Stimulated activated CD4-positive, alpha-beta T cell treated with anti-CD3 and anti-CD28 coated beads, Interleukin-2, amount 100 ng/mL, for 4 hours (primary cell): Measurements from ENCODE around the gene CLK3.
A peak's percentile ranks its signal among the peaks of the same experiment; 100 is the strongest.
"Not testable (repeated sequence)": the region's sequence is repeated elsewhere in the genome, so short reads cannot be mapped to it uniquely, and the experiment has no call there.

Source experiments
- DNase-seq: peaks from one replicate; pipeline ENCODE4 v3.0.0-alpha.2; 2020; ENCODE audit warnings: low read depth

The CLK3 gene

DNA sequence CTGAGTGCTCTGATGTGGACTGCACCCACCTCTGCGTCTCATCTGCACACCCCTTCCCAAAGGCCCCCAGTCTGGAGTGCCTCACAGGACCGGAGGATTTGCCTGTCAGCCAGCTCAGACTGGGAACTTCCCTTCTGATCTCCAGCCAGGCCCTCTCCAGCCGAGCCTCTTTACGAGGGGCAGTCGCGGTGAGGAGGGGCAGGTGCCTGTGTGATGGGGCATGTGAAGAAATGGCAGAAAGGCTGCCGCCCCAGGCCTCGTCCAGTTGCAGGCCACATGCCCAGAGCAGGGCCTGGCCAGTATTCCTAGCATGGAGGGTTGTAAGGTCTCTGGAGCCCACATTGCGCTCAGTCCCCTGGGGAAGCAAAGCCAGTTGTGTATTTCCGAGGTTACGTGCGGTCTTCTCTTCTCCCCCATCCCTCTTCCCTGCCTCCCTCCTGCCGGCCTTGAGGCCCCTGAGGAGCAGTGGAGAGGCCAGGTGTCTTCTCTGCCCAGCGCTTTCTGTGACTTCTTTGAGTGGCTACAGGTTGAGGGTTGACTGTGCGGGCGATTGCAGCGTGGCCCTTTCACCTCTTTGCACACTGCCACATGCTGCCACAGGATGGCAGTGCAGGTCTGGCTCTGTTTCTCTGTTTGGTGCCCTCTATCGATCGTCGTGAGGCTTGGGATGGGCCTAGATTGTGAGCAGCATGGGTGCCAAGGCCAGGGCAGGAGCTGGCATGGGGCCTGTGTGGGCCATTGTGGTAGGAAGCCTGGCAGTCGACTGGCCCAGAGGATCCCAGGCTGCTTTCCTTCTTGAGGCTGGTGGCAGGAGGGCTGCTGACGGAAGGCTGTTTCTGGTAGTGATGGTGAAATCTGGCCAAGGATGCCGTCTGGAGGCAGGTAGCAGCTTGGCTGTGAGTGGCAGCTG, 5.3 kb downstream of the CLK3 start:
- DNase-seq = peak; percentile 63

DNA sequence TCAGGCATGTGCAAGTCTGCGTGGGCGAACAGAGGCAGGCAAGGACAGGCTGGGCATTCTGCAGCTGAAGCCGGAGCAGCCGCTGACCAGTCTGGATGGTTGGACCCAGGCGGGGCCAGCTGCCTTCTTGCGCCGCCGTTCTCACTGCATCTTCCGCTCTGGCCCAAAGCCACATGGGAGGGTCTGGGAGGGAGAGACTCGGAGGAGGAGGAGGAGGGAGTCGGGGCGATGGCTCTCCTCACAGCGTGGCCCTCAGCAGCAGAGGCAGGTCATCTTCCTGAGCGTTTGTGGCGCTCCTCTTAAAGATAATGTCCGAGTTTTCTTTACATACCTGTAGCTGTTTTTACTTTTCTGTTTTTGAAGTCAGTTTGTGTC, 5.9 kb downstream of the CLK3 start:
- DNase-seq = no peak

DNA sequence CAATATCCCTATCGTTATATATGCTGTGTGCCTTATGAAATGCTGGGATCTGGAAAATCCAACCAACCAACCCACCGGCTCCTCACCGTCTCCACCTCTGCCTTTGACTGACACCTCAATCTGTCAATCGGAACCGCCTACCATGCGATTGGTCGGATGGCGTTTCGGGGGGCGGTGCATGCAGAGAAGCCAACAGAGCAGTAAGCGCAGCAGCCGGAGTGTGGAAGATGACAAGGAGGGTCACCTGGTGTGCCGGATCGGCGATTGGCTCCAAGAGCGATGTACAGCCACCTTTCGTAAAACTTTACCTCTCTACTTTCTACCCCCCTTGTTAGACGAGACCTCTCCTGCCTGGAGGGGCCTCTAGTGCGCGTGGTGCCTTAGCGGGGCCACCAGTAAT, 6.3 kb downstream of the CLK3 start:
- DNase-seq = no peak

DNA sequence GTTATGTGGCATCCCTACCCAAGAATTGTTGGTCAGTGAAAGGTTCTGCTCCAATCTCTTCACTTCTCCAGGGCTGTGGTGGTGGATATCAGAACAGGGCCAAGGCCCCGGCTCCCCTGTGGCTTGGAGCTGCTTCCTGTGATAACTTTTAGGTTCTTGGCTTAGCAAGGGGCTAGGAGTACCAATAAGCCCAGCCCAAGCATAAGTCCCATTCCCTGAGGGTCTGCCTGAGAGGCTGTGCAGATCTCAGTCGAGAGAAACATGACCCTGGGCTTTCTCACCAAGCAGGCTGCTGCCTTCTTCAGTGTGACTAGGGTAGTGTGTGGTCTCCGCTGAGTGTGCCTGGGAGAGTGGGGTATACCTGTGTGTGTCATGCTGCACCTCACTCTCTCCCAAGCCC, 7.1 kb downstream of the CLK3 start:
- DNase-seq = no peak

DNA sequence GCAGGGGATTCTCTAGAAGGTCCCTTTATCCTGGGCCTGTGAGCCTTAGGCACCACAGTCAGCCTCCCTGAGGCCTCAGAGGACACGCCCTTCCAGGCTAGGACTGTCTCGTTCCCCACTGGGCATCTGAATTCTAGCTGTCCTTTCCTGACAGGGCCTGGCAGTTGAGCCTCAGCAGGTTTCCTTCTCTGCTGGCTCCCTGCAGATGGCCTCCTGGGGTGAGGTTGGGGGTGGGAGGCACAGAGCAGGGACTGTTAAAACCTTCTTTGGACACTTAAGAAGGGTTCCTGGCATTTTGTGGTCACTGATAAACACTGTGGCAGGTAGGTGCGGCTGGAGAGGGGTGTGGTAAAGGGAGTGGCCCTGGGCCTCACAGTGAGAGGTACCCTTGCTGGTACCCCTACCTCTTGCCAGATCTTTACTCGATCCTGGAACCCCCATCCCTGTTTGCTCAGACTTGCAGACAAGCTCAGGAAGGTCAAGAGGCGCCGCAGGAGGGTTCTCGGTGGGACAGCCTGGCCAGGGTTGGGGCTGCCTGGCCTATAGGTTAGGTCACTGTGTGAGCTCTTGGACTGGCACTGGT, 8.5 kb downstream of the CLK3 start:
- DNase-seq = no peak

DNA sequence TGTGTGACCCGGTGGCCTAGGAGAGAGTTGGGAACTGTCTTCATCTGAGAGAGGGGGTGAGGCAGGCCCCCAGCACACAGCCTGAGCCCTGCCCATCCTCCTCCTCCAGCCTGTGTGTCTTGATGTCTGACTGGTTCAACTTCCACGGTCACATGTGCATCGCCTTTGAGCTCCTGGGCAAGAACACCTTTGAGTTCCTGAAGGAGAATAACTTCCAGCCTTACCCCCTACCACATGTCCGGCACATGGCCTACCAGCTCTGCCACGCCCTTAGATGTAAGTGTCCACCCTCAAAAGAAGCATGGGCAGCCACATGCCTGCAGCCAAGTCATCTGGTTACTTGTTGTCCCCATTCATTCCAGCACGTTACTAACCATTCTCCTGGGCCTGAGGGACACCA, 10.1 kb downstream of the CLK3 start:
- DNase-seq = no peak

DNA sequence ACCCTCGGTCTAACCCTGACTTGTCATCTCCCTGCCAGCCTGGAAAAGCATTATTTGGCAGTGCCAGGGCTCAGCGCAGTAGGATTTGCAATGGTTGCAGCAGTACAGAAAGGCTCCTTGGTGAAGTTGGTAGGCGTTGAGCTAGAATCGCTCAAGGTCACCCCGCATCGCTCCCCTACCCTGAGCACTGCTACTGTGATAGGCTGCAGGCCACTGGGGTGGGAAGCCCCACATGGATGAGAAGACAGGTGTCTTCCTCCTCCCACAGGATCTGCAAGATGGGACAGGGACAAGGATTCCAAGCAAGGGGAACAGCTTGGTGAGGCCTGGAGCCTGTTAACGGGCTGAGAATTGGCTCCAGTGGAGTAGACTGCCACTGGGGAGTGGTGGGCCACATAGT, 10.7 kb downstream of the CLK3 start:
- DNase-seq = no peak

DNA sequence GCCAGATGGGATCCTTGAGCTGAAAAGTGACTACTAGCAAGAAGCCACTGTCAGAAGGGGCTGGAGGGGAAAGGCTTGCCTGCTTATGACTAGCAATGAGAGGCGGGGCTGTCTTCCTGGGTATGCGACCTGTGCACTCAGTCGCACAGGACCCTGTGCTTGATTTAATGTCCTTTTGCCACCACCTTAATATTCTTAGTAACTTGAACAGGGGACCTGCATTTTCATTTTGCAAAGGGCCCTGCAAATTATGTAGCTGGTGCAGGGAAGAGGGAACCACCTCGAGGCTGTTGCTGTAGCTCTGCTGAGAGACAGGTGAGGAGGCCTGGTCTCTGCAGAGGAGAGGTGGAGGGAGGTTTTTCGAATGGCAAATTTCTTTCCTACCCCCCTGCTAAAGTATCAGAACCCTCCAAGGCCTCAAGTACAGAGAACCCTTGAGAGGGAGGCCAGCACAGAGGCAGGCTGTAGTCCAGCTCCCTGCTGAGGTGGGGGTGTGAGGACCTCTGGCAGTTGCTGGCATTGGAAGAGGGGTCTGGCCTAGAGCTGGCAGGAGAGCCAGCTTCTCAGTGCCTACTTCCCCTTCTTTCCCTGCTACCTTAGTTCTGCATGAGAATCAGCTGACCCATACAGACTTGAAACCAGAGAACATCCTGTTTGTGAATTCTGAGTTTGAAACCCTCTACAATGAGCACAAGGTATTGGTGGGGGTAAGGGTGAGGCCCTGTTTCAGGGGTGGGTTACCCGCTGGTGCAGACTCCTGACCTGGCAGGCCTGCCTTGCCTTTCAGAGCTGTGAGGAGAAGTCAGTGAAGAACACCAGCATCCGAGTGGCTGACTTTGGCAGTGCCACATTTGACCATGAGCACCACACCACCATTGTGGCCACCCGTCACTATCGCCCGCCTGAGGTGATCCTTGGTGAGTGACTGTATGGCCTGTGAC, 11.4 kb downstream of the CLK3 start:
- no peak for DNase-seq

DNA sequence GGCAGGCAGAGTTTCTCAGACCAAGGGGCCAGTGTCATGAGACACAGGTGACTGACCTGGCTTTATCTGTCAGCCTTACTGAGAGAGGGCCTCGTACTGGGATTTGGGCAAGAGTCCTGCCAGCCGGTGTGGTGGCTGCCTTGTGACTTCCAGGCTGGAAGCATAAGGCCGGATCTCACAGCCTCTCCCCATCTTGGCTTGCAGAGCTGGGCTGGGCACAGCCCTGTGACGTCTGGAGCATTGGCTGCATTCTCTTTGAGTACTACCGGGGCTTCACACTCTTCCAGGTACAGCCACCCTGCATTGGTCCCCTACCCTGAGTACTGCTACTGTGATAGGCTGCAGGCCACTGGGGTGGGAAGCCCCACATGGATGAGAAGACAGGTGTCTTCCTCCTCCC, 12.1 kb downstream of the CLK3 start:
- no peak for DNase-seq

DNA sequence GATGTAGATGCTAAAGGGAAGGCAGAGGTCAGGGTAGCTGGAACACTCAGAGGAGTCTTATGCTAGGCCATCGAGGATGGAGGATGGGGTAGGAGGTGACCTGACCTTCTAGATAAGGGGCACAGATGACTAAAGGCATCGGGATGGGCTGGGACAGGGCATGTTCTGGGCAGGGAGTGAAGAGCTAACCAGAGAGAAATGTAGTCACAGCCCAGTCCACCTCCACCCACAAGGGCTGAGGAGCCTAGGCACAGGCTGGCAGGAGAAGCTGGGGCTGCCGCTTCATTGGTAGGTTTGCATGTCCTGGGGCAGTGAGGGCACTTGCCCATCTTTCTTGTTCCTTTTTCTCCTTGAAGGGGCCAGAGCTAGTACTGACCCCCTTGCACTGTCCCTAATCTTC, 12.6 kb downstream of the CLK3 start:
- DNase-seq = no peak

DNA sequence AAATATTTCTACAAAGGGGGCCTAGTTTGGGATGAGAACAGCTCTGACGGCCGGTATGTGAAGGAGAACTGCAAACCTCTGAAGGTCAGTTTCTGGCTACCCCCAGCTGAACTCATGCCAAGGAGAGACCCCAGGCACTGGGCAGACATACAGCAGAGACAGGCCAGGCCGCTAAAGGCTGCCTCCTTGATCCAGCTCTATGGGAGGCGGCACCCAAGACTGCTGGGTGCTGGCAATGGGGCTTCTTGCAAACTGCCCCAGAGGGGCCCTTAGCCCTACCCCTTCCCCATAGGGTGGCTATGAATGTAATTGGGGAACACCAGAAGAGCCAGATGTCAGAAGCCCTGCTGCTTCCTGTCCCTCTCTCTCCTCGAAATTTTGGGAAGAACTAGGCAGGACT, 13.3 kb downstream of the CLK3 start:
- no peak for DNase-seq

DNA sequence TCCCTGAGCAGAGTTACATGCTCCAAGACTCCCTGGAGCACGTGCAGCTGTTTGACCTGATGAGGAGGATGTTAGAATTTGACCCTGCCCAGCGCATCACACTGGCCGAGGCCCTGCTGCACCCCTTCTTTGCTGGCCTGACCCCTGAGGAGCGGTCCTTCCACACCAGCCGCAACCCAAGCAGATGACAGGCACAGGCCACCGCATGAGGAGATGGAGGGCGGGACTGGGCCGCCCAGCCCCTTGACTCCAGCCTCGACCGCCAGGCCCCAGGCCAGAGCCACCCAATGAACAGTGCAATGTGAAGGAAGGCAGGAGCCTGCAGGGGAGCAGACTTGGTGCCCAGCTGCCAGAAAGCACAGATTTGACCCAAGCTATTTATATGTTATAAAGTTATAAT, 14.1 kb downstream of the CLK3 start:
- DNase-seq = not testable (repeated sequence)

DNA sequence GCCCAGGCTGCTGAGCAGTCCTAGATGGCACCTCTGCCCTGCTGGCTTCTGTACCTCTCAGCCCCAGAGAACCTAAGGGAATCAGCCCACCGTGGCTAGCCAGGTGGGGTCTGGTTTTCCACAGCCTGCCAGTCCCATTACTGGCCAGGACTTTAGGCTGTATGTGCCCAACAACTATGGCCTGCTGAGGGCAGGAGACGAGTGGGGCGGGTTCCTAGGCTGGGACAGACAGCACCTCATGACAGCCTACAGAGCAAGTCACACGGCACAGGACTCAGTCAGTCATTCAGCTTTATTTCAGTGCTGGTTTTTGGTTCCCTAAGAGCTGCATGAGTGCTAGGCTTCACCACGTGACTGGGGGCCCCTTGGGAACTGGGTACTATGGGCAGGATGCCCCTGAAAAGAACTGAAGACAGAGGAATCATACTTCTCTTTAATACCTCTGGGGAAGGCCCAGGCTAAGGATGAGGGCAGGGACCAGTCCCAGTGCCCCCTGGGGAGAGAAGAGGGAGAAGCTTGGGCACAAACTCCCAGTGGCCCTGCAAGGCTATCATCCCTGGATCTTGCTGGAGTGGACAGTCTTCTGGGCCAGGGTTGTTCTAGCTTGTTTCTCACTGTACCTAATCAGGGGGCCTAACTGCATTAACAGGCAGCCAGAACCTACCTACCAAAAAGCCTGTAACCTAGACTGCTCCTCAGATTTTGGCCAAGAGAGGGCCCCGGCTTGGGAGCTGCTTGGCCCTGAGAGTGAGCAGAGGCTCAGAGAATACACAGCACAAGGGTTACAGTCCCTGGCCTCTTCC, 14.8 kb downstream of the CLK3 start:
- DNase-seq = no peak

DNA sequence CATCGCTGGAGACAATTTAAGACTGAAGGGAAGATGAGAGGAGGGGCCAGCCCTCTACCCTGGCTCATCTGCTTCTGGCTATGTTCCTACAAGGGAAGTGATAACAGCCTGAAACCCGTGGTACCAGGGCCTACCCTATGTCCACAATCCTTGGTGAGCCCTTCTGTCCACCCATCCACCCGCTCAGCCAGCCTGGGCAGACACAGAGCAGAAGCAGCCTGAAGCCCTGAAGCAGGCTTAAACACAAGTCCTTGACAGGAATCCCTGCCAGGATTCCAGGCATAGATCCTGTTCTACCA, 15.4 kb downstream of the CLK3 start:
- no peak for DNase-seq

DNA sequence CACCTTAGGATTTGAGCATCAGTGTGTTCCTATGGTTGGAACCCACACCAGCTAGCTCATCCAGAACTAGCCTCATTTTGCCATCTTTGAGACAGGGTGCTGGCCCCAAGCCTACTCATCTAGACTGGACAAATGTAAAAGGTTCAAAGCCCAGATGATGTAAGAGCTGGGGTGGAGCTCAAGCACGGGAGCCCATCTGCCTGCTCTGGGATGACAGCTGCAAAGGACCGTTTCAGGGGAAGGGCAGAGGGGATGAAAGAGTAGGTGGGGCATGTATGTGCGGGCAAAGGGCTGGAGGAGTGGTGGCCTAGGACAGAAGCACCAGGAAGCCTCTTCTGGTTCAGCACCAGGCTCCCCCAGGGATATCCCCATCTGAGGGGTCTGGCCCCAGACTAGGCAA, 15.8 kb downstream of the CLK3 start:
- no peak for DNase-seq

DNA sequence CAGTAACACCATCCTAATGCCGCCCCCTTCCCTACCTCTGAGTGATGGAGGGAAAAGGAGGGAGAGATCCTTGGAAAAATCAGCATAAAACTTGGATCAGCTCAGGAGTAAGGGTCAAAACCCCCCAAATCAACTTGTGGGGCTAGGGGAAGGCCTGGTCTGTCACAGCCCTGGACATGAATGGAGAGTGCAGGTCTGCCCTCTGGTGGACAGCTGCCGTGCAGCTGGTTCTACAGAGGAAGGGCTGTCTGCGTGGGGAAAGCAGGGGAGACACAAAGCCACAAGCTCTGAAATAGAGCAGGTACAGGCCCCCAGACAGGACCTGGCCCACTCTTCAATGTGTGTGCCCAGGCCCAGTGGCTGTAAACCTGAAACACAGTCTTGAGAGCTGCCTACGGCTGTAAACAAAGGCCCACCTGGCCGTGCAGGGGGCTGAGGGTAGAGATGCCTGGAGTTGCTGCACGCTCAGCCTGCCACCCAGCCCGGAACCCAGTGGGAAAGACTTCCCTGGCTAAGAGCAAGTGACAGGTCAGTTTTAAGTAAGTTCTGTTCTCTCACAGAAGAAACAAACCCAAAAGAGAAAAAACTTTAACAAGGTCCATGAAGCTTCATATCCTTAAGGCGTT, 16.4 kb downstream of the CLK3 start:
- DNase-seq = peak; percentile 28

DNA sequence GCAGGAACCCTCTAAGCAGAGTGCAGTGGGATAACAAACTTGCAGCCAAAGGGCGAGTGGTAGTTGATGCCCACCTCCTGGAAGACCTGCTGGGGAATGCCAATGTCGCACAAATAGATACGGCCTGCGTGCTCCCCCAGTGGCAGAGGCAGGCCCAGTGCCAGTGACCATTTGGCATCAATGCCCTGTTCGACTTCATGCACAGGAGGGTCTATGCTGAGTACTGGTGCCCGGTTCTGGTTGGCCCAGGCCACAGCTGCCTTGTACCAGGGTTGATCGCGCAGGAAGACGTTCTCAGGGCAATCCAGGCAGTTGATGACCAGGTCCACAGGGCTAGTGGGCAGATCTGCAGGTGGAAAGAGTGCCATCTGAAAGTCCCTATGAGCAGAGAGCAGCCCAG, 17.0 kb downstream of the CLK3 start:
- DNase-seq = no peak

DNA sequence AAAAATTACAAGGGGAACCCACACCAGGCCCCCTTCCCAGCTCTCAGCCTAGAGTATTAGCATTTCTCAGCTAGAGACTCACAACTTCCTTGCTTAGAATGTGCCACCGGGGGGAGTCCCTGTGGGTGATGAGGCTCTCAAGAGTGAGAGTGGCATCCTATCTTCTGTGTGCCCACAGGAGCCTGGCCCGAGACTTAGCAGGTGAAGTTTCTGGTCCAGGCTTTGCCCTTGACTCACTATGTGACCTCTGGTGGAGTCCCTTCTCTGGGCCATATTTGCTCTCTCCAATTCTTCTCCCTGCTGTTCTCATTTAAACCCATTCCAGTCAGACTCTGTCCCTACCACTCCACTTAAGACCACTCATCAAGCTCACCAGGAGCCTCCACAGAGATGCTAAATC, 18.1 kb downstream of the CLK3 start:
- no peak for DNase-seq

DNA sequence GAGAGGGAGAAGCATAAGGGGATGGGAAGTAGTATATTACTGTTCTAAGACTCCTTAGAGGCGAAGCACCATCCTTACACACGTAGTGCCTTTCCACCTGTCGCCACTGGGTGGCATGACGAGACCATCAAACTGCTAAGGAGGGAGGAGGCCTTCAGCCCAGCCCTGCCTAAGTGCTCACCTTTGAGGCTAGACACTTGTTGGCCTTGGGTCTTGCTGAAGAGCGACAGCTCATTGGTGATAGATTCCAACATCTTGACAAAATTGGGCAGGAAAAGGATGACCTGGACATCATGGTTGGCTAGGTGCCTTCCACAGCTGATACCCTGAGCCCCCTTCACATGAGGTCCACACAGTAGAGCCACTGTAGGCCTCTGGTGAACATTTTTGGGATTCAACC, 19.6 kb downstream of the CLK3 start:
- DNase-seq = peak; percentile 54

DNA sequence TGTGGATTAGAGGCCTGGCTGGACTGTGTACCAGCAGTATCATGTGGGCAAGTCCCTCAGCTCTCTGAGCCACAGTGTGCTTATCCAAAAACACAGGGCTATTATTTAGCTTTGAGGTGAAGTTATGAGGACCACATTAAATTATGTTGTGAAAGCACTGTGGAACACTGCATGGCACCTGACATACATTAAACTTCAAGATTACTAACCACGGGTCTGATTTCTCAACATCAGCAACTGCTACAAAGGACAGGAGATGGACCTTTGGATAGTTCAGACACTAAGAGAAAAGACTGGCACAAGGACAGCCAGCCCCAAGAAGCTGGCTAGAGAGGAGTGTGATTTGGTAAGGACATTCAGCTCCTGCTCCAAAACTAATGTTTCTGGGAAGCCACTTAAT, 21.3 kb downstream of the CLK3 start:
- no peak for DNase-seq

DNA sequence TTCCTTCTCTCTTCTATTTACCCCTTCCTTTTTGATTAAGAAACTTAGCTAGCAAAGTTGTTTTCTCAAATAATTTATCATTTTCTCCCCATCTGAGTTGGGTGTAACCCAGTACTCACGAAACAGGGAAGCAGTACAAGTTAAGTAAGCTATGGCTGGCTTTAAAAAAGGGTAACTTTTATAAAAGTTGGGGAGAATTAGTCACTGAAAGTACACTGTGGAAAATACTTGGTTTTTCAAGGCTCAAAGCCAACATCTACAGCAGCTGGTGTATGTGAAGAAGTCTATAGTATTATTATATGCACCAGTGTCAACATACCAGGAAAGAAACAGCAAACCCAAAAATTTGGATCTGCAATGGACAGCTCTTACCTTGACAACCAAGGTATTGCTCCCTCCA, 25.5 kb downstream of the CLK3 start:
- no peak for DNase-seq

DNA sequence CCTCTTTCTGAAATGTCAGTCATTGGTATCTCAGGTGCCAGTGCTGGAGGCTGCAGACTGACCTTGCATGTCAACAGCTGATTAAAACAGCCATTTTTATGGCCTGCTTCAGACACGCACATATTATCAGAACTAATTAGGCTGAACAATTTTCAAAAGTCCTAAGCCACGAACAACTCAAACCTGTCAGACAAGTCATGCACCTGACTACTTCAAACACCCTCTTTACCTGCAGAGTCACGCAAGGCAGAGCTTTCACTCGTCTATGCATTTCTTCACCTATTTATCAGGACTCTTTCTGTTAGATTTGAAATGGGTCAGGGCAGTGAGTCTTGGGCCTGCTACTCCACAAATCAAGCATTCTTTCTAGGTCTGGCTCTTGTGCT, 26.7 kb downstream of the CLK3 start:
- no peak for DNase-seq
